Measurements from ENCODE around the gene GMPPA. TPM values are rescaled to one million over a fixed set of nuclear protein-coding genes. Genes with fewer than 3 reads are reported as not detected.
A peak's percentile ranks its signal among the peaks of the same experiment; 100 is the strongest.

Gene GMPPA
- total and polyA plus RNA-seq, 5 donors, result 21.6 to 27.5 (median 25.1) TPM

GRCh38 chr2:219506802-219507526 is 8.3 kb downstream of the GMPPA start:
- 72% methylated on average over 17 of the region's 17 CpGs for WGBS
- H3K27ac ChIP-seq (ENCODE audit: low read length), result no peak overlapping the region
- ATAC-seq (no peak), DNase-seq (peak in 1 of 3 donors; percentile 42)
- no peak overlapping the region for H3K4me3 ChIP-seq (ENCODE audit: low read length)
- H3K27me3 ChIP-seq (ENCODE audit: control insufficient read depth, insufficient read depth), result no peaks in the 10 kb centered on the region
- H3K4me1 ChIP-seq (ENCODE audit: control insufficient read depth, insufficient read depth, low read length), result peaks cover 3% of the 10 kb centered on the region
- no peaks in the 10 kb centered on the region for H3K9me3 ChIP-seq (ENCODE audit: control insufficient read depth, low read length)
- intact Hi-C loops (cut with DNase I), result no loop called here

GRCh38 chr2:219507581-219508443 is 9.1 kb downstream of the GMPPA start:
- intact Hi-C loops (cut with DNase I), result no loop called here
- Histone ChIP-seq H3K27ac (ENCODE audit: low read length) (no peak overlapping the region), H3K27me3 (ENCODE audit: control insufficient read depth, insufficient read depth) (no peaks in the 10 kb centered on the region), H3K4me1 (ENCODE audit: control insufficient read depth, insufficient read depth, low read length) (peaks cover 3% of the 10 kb centered on the region), H3K4me3 (ENCODE audit: low read length) (no peak overlapping the region), H3K9me3 (ENCODE audit: control insufficient read depth, low read length) (no peaks in the 10 kb centered on the region)
- 38% methylated on average over 8 of the region's 8 CpGs for WGBS
- DNase-seq (peak in 1 of 3 donors; percentile 52), ATAC-seq (no peak)

GRCh38 chr2:219508444-219508734 is 9.7 kb downstream of the GMPPA start:
- H3K4me3 ChIP-seq (ENCODE audit: low read length), result no peak overlapping the region
- H3K27me3 ChIP-seq (ENCODE audit: control insufficient read depth, insufficient read depth), result no peaks in the 10 kb centered on the region
- WGBS, result 53% methylated on average over 4 of the region's 4 CpGs
- H3K9me3 ChIP-seq (ENCODE audit: control insufficient read depth, low read length), result no peaks in the 10 kb centered on the region
- DNase-seq, result no peak
- H3K4me1 ChIP-seq (ENCODE audit: control insufficient read depth, insufficient read depth, low read length), result peaks cover 3% of the 10 kb centered on the region
- no peak overlapping the region for H3K27ac ChIP-seq (ENCODE audit: low read length)
- ATAC-seq, result no peak
- intact Hi-C loops (cut with DNase I), result no loop called here

- intact Hi-C loops (cut with DNase I), result no loop called here
- Histone ChIP-seq H3K27me3 (ENCODE audit: control insufficient read depth, insufficient read depth) (no peaks in the 10 kb centered on the region), H3K4me1 (ENCODE audit: control insufficient read depth, insufficient read depth, low read length) (peaks cover 3% of the 10 kb centered on the region), H3K27ac (ENCODE audit: low read length) (no peak overlapping the region), H3K9me3 (ENCODE audit: control insufficient read depth, low read length) (no peaks in the 10 kb centered on the region), H3K4me3 (ENCODE audit: low read length) (no peak overlapping the region)
- ATAC-seq (peak; percentile 12 to 27), DNase-seq (peak in 1 of 3 donors; percentile 57)
- WGBS, result 4% methylated on average over 14 of the region's 14 CpGs
Observed at GRCh38 chr2:219508971-219509779, 10.5 kb downstream of the GMPPA start.

- Histone ChIP-seq H3K4me1 (ENCODE audit: control insufficient read depth, insufficient read depth, low read length) (peaks cover 3% of the 10 kb centered on the region), H3K9me3 (ENCODE audit: control insufficient read depth, low read length) (no peaks in the 10 kb centered on the region), H3K4me3 (ENCODE audit: low read length) (peak overlapping the region; percentile 21), H3K27ac (ENCODE audit: low read length) (no peak overlapping the region), H3K27me3 (ENCODE audit: control insufficient read depth, insufficient read depth) (no peaks in the 10 kb centered on the region)
- 2% methylated on average over 26 of the region's 26 CpGs for WGBS
- intact Hi-C loops (cut with DNase I), result no loop called here
- DNase-seq, result peak; percentile 53 to 84 (median 82)
- ATAC-seq, result peak; percentile 65 to 70
Observed at GRCh38 chr2:219509780-219510511, 11.3 kb downstream of the GMPPA start.

- H3K27ac ChIP-seq (ENCODE audit: low read length), result no peak overlapping the region
- ATAC-seq, result no peak
- no peak overlapping the region for H3K4me3 ChIP-seq (ENCODE audit: low read length)
- no peaks in the 10 kb centered on the region for H3K27me3 ChIP-seq (ENCODE audit: control insufficient read depth, insufficient read depth)
- peak in 1 of 3 donors; percentile 51 for DNase-seq
- peaks cover 3% of the 10 kb centered on the region for H3K4me1 ChIP-seq (ENCODE audit: control insufficient read depth, insufficient read depth, low read length)
- intact Hi-C loops (cut with DNase I), result no loop called here
- 27% methylated on average over 22 of the region's 22 CpGs for WGBS
- H3K9me3 ChIP-seq (ENCODE audit: control insufficient read depth, low read length), result no peaks in the 10 kb centered on the region
Observed at GRCh38 chr2:219510512-219511135, 11.9 kb downstream of the GMPPA start.

GRCh38 chr2:219511547-219512325 is 13.0 kb downstream of the GMPPA start:
- intact Hi-C loops (cut with DNase I), result no loop called here
- Histone ChIP-seq H3K4me1 (ENCODE audit: control insufficient read depth, insufficient read depth, low read length) (peaks cover 3% of the 10 kb centered on the region), H3K27me3 (ENCODE audit: control insufficient read depth, insufficient read depth) (no peaks in the 10 kb centered on the region)

GRCh38 chr2:219512524-219513216 is 14.0 kb downstream of the GMPPA start:
- Histone ChIP-seq H3K9me3 (ENCODE audit: control insufficient read depth, low read length) (no peaks in the 10 kb centered on the region), H3K4me1 (ENCODE audit: control insufficient read depth, insufficient read depth, low read length) (peaks cover 3% of the 10 kb centered on the region), H3K27ac (ENCODE audit: low read length) (no peak overlapping the region), H3K4me3 (ENCODE audit: low read length) (no peak overlapping the region), H3K27me3 (ENCODE audit: control insufficient read depth, insufficient read depth) (no peaks in the 10 kb centered on the region)
- WGBS, result 36% methylated on average over 16 of the region's 16 CpGs
- DNase-seq (peak in 1 of 3 donors; percentile 43), ATAC-seq (no peak)
- intact Hi-C loops (cut with DNase I), result no loop called here

More at GRCh38 chr2:219511547-219512325, 13.0 kb downstream of the GMPPA start:
- H3K9me3 ChIP-seq (ENCODE audit: control insufficient read depth, low read length), result no peaks in the 10 kb centered on the region
- 35% methylated on average over 15 of the region's 15 CpGs for WGBS
- no peak overlapping the region for H3K27ac ChIP-seq (ENCODE audit: low read length)
- ATAC-seq (no peak), DNase-seq (peak in 1 of 3 donors; percentile 49)
- no peak overlapping the region for H3K4me3 ChIP-seq (ENCODE audit: low read length)

GRCh38 chr2:219513787-219514186 is 15.1 kb downstream of the GMPPA start:
- DNase-seq, result no peak
- Histone ChIP-seq H3K4me1 (ENCODE audit: control insufficient read depth, insufficient read depth, low read length) (no peaks in the 10 kb centered on the region), H3K4me3 (ENCODE audit: low read length) (no peak overlapping the region), H3K9me3 (ENCODE audit: control insufficient read depth, low read length) (no peaks in the 10 kb centered on the region), H3K27me3 (ENCODE audit: control insufficient read depth, insufficient read depth) (no peaks in the 10 kb centered on the region), H3K27ac (ENCODE audit: low read length) (no peak overlapping the region)
- 7% methylated on average over 4 of the region's 4 CpGs for WGBS
- intact Hi-C loops (cut with DNase I), result no loop called here
- no peak for ATAC-seq

Data from right cardiac atrium (tissue), 5 donors.